Measurements from ENCODE around the gene ANKRD18B. TPM values are rescaled to one million over a fixed set of nuclear protein-coding genes. Genes with fewer than 3 reads are reported as not detected.
"Not testable (repeated sequence)": the region's sequence is repeated elsewhere in the genome, so short reads cannot be mapped to it uniquely, and the experiment has no call there.

ANKRD18B gene
- total and polyA plus RNA-seq, 10 of the 15 experiments (the other 5 are each of a cell fraction or from before 2014, with no cell fraction given): not detected

DNA sequence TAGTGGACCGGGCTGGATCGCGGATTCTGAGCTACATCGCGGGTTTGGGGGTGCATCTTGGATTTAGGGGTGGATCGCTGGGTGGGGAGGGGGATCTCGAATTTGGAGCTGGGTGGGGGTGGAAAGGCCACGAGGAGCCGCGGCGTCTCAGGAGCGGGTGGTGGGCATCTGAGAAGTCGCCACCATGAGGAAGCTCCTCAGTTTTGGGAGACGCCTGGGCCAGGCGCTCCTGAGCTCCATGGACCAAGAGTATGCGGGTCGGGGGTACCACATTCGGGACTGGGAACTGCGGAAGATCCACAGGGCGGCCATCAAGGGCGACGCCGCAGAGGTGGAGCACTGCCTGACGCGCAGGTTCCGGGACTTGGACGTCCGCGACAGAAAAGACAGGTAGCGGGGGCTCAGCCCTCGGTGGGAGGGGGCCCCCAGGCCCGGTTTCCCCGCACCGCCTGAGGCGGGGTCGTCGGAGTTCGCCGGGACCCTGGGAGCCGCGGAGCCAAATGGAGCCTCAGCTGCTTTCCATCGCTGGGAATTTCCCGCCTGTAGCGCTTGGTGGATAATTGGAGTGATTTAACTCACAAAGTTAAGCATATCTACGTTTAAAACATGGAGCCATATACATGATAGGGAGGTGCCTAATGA lies 376 bp downstream of the ANKRD18B start:
- Histone ChIP-seq H3K9me3 (replicated peaks; ENCODE audit: control insufficient read depth, insufficient read depth, low read length) (no peaks in the 10 kb centered on the region), H3K36me3 (ENCODE audit: control insufficient read depth in 2 of 2, insufficient read depth in 2 of 2, low read length in 1 of 2) (no peaks in the 10 kb centered on the region), H4K20me1 (ENCODE audit: control insufficient read depth, insufficient read depth) (no peaks in the 10 kb centered on the region), H3K4me1 (ENCODE audit: control insufficient read depth, insufficient read depth, low read length) (no peaks in the 10 kb centered on the region), H3K27me3 (replicated peaks in 1 of 2; ENCODE audit: control insufficient read depth in 2 of 2, insufficient read depth in 2 of 2, low read length in 1 of 2) (peaks cover 0 to 2% of the 10 kb centered on the region in 2 experiments; a peak in 2 of 4 replicates), H2AFZ (ENCODE audit: control insufficient read depth, low read depth, low read length) (no peak overlapping the region), H3K9ac (ENCODE audit: control insufficient read depth, insufficient read depth, low read length) (no peak overlapping the region), H3K4me2 (ENCODE audit: control insufficient read depth, insufficient read depth) (no peak overlapping the region), H3K27ac (ENCODE audit: control insufficient read depth, insufficient read depth) (no peak overlapping the region), H3K4me3 (no peak overlapping the region), H3K79me2 (ENCODE audit: control insufficient read depth, insufficient read depth, low read length) (no peaks in the 10 kb centered on the region)
- ChIA-PET SMC1A (ENCODE audit: uncharacterized antibody, unreplicated experiment) (no interaction called here), CTCF (interaction anchor here (0.7 kb wide), 1 partner anchor 914 kb away, joined by 3 read pairs; no protein-coding TSS in a partner anchor), POLR2A (no interaction called here), RAD21 (ENCODE audit: unreplicated experiment) (no interaction called here)
- intact Hi-C loops (cut with micrococcal nuclease; ENCODE audit: unreplicated experiment): no loop called here
- TF ChIP-seq NFYB (IDR thresholded peaks at IDR 0.05; ENCODE audit: insufficient read depth, low read depth, low read length) (no peak), YBX1 (IDR thresholded peaks at IDR 0.05) (no peak), RBBP5 (conservative IDR thresholded peaks at IDR 0.05) (no peak), STAT3 (IDR thresholded peaks at IDR 0.05; ENCODE audit: low read depth, low read length) (no peak), SMAD1 (IDR thresholded peaks at IDR 0.05; ENCODE audit: low read depth, partially characterized antibody) (no peak), RAD21 (IDR thresholded peaks at IDR 0.05; ENCODE audit: insufficient read depth, low read depth, low read length) (no peak)
- TF ChIP-seq, protein P1, sequence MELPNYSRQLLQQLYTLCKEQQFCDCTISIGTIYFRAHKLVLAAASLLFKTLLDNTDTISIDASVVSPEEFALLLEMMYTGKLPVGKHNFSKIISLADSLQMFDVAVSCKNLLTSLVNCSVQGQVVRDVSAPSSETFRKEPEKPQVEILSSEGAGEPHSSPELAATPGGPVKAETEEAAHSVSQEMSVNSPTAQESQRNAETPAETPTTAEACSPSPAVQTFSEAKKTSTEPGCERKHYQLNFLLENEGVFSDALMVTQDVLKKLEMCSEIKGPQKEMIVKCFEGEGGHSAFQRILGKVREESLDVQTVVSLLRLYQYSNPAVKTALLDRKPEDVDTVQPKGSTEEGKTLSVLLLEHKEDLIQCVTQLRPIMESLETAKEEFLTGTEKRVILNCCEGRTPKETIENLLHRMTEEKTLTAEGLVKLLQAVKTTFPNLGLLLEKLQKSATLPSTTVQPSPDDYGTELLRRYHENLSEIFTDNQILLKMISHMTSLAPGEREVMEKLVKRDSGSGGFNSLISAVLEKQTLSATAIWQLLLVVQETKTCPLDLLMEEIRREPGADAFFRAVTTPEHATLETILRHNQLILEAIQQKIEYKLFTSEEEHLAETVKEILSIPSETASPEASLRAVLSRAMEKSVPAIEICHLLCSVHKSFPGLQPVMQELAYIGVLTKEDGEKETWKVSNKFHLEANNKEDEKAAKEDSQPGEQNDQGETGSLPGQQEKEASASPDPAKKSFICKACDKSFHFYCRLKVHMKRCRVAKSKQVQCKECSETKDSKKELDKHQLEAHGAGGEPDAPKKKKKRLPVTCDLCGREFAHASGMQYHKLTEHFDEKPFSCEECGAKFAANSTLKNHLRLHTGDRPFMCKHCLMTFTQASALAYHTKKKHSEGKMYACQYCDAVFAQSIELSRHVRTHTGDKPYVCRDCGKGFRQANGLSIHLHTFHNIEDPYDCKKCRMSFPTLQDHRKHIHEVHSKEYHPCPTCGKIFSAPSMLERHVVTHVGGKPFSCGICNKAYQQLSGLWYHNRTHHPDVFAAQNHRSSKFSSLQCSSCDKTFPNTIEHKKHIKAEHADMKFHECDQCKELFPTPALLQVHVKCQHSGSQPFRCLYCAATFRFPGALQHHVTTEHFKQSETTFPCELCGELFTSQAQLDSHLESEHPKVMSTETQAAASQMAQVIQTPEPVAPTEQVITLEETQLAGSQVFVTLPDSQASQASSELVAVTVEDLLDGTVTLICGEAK (IDR thresholded peaks at IDR 0.05; ENCODE audit: borderline replicate concordance): no peak
- FAIRE-seq: no peak
- no TSS peak for BruUV-seq (replicated peaks)
- in situ Hi-C loops (cut with MboI): no loop called here
- WGBS (ENCODE audit: insufficient coverage, insufficient replicate concordance, low lambda C conversion rate, missing lambda C conversion rate): 9% methylated on average over 39 of the region's 45 CpGs
- DNase-seq (ENCODE audit: low read depth, low spot score): no peak
- ATAC-seq: no peak; the same call in 1 of the 3 replicates

DNA sequence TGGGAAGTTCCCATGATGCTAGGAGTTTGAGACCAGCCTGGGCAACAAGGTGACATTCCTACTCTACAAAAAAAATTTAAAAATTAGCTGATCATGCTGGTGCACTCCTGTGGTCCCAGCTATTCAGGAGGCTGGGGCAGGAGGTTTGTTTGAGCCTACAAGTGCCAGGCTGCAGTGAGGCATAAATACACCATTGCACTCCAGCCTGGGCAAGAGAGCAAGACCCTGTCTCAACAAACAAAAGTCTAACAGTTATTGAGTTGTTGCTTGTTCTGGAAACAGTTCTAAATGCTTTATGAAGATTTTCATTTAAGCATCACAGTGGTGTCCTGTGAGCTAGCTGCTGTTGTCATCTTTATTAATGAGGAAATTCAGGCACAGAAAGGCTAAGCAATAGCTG lies 4.0 kb downstream of the ANKRD18B start:
- CTCF ChIA-PET: interaction anchor here (0.8 kb wide), 1 partner anchor 153 kb away, joined by 3 read pairs; no protein-coding TSS in a partner anchor
- H3K4me2 ChIP-seq (ENCODE audit: control insufficient read depth, insufficient read depth); H4K20me1 ChIP-seq (ENCODE audit: control insufficient read depth, insufficient read depth); DNase-seq (ENCODE audit: low read depth, low spot score); SMC1A ChIA-PET (ENCODE audit: uncharacterized antibody, unreplicated experiment); H3K27me3 ChIP-seq (replicated peaks in 1 of 2; ENCODE audit: control insufficient read depth in 2 of 2, insufficient read depth in 2 of 2, low read length in 1 of 2); H3K4me3 ChIP-seq; FAIRE-seq; H3K9ac ChIP-seq (ENCODE audit: control insufficient read depth, insufficient read depth, low read length); in situ Hi-C loops (cut with MboI); H3K36me3 ChIP-seq (ENCODE audit: control insufficient read depth in 2 of 2, insufficient read depth in 2 of 2, low read length in 1 of 2); H2AFZ ChIP-seq (ENCODE audit: control insufficient read depth, low read depth, low read length); H3K79me2 ChIP-seq (ENCODE audit: control insufficient read depth, insufficient read depth, low read length); POLR2A ChIA-PET; RAD21 ChIA-PET (ENCODE audit: unreplicated experiment); BruUV-seq (replicated peaks); ATAC-seq; H3K9me3 ChIP-seq (replicated peaks; ENCODE audit: control insufficient read depth, insufficient read depth, low read length); intact Hi-C loops (cut with micrococcal nuclease; ENCODE audit: unreplicated experiment); H3K4me1 ChIP-seq (ENCODE audit: control insufficient read depth, insufficient read depth, low read length); H3K27ac ChIP-seq (ENCODE audit: control insufficient read depth, insufficient read depth): not testable (repeated sequence)

DNA sequence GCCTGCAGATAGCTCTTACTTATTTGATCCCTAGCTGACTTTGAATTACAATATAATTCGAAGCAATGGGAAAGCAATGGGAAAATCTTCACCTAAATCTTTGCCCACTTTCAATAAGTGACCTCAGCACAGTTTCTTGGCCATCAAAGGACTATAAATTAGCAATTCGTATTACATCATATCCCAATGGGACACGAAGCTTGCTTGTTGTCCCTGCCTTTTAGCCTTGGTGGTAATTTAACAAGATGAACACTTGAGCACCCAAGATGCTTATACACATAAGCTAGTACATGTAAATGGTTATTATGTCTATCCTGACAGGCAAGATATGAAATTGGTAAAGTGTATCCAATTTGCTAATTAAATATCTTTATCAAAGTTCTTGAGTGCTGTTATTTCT lies 9.9 kb downstream of the ANKRD18B start:
- in situ Hi-C loops (cut with MboI); FAIRE-seq; CTCF ChIA-PET; H3K9ac ChIP-seq (ENCODE audit: control insufficient read depth, insufficient read depth, low read length); intact Hi-C loops (cut with micrococcal nuclease; ENCODE audit: unreplicated experiment); SMC1A ChIA-PET (ENCODE audit: uncharacterized antibody, unreplicated experiment); POLR2A ChIA-PET; H3K9me3 ChIP-seq (replicated peaks; ENCODE audit: control insufficient read depth, insufficient read depth, low read length); H3K36me3 ChIP-seq (ENCODE audit: control insufficient read depth in 2 of 2, insufficient read depth in 2 of 2, low read length in 1 of 2); H2AFZ ChIP-seq (ENCODE audit: control insufficient read depth, low read depth, low read length); RAD21 ChIA-PET (ENCODE audit: unreplicated experiment); H3K4me3 ChIP-seq; H4K20me1 ChIP-seq (ENCODE audit: control insufficient read depth, insufficient read depth); H3K79me2 ChIP-seq (ENCODE audit: control insufficient read depth, insufficient read depth, low read length); H3K4me2 ChIP-seq (ENCODE audit: control insufficient read depth, insufficient read depth); H3K4me1 ChIP-seq (ENCODE audit: control insufficient read depth, insufficient read depth, low read length); BruUV-seq (replicated peaks); ATAC-seq; H3K27me3 ChIP-seq (replicated peaks in 1 of 2; ENCODE audit: control insufficient read depth in 2 of 2, insufficient read depth in 2 of 2, low read length in 1 of 2); H3K27ac ChIP-seq (ENCODE audit: control insufficient read depth, insufficient read depth); DNase-seq (ENCODE audit: low read depth, low spot score): not testable (repeated sequence)
- 0% methylated on average over 3 of the region's 3 CpGs for whole genome bisulfite sequencing (ENCODE audit: insufficient coverage, insufficient replicate concordance, low lambda C conversion rate, missing lambda C conversion rate)

Data from GM12878 (cell line).